Omental fat pad (tissue), 4 donors: ENCODE results near the gene HOXB3. TPM values are rescaled to one million over a fixed set of nuclear protein-coding genes. Genes with fewer than 3 reads are reported as not detected.

Source experiments
- ATAC-seq: fragments of 150-250 bp; one replicate; pipeline ENCODE4 v1.9.1; 2016; ENCODE audit warnings: mild to moderate bottlenecking, moderate library complexity; ENCODE audit not compliant: low FRiP score
- DNase-seq: peaks from one replicate; pipeline ENCODE4 v3.0.0-alpha.2; 2019; ENCODE audit warnings: low spot score
- CTCF ChIP-seq, 3 donors: fragments of 450-650 bp; IDR thresholded peaks; one replicate each; pipeline ENCODE4 v1.5.1; 2016 to 2017; ENCODE audit warnings: antibody characterized with exemption in 3 of 3, mild to moderate bottlenecking in 3 of 3, moderate library complexity in 2 of 3
- total RNA-seq, 4 donors: library from RNA; depleted of rRNA; stranded (reverse); fragments of >200 nt; gene quantifications; one replicate each; pipeline ENCODE4 v1.1.0, GENCODE V29; 2016

HOXB3 gene
- total RNA-seq, 4 donors from 2014 or later: 4.8 to 30.3 (median 10.6) TPM

- no peak for ATAC-seq
- DNase-seq: no peak
- no peak for TF ChIP-seq CTCF (IDR thresholded peaks at IDR 0.05)
These were observed 20.8 kb downstream of the HOXB3 start for GRCh38 chr17:48569240-48569582.

GRCh38 chr17:48568499-48569239, 21.4 kb downstream of the HOXB3 start:
- no peak for TF ChIP-seq CTCF (IDR thresholded peaks at IDR 0.05)
- ATAC-seq: no peak

GRCh38 chr17:48567646-48568354, 22.2 kb downstream of the HOXB3 start:
- TF ChIP-seq CTCF (IDR thresholded peaks at IDR 0.05): no peak
- ATAC-seq (no peak), DNase-seq (no peak)

More at GRCh38 chr17:48568499-48569239, 21.4 kb downstream of the HOXB3 start:
- no peak for DNase-seq

GRCh38 chr17:48567209-48567608, 22.8 kb downstream of the HOXB3 start:
- TF ChIP-seq CTCF (IDR thresholded peaks at IDR 0.05): no peak

GRCh38 chr17:48566717-48567116, 23.3 kb downstream of the HOXB3 start:
- TF ChIP-seq CTCF (IDR thresholded peaks at IDR 0.05): no peak
- DNase-seq (no peak), ATAC-seq (no peak)

More at GRCh38 chr17:48567209-48567608, 22.8 kb downstream of the HOXB3 start:
- ATAC-seq (no peak), DNase-seq (no peak)

GRCh38 chr17:48565925-48566710, 23.9 kb downstream of the HOXB3 start:
- TF ChIP-seq CTCF (IDR thresholded peaks at IDR 0.05): no peak
- DNase-seq: no peak
- no peak for ATAC-seq
